ENCODE results near the gene TMEM202. TPM values are rescaled to one million over a fixed set of nuclear protein-coding genes. Genes with fewer than 3 reads are reported as not detected.
"Not testable (repeated sequence)": the region's sequence is repeated elsewhere in the genome, so short reads cannot be mapped to it uniquely, and the experiment has no call there.

The TMEM202 gene
- total RNA-seq, 1 donor from 2014 or later: not detected

GRCh38 chr15:72411111-72411510 is 13.0 kb downstream of the TMEM202 start:
- no peak overlapping the region for H3K27ac Mint-ChIP-seq (ENCODE audit: unreplicated experiment)
- peaks cover 1% of the 10 kb centered on the region for H3K9me3 Mint-ChIP-seq (ENCODE audit: unreplicated experiment)
- peaks cover 6% of the 10 kb centered on the region for H3K27me3 Mint-ChIP-seq (ENCODE audit: unreplicated experiment)
- DNase-seq: no peak
- no peaks in the 10 kb centered on the region for H3K36me3 Mint-ChIP-seq (ENCODE audit: unreplicated experiment)
- no peak for TF ChIP-seq CTCF (IDR thresholded peaks at IDR 0.05; ENCODE audit: partially characterized antibody, unreplicated experiment)
- H3K4me3 Mint-ChIP-seq (ENCODE audit: unreplicated experiment): no peak overlapping the region
- H3K4me1 Mint-ChIP-seq (ENCODE audit: low read depth, unreplicated experiment): no peaks in the 10 kb centered on the region

GRCh38 chr15:72411544-72411943 is 13.4 kb downstream of the TMEM202 start:
- Mint-ChIP-seq H3K36me3 (ENCODE audit: unreplicated experiment) (no peaks in the 10 kb centered on the region), H3K27ac (ENCODE audit: unreplicated experiment) (no peak overlapping the region), H3K9me3 (ENCODE audit: unreplicated experiment) (peaks cover 1% of the 10 kb centered on the region), H3K4me1 (ENCODE audit: low read depth, unreplicated experiment) (no peaks in the 10 kb centered on the region), H3K27me3 (ENCODE audit: unreplicated experiment) (peaks cover 6% of the 10 kb centered on the region), H3K4me3 (ENCODE audit: unreplicated experiment) (no peak overlapping the region)
- DNase-seq: no peak
- no peak for TF ChIP-seq CTCF (IDR thresholded peaks at IDR 0.05; ENCODE audit: partially characterized antibody, unreplicated experiment)

GRCh38 chr15:72413337-72413736 is 15.2 kb downstream of the TMEM202 start:
- H3K27me3 Mint-ChIP-seq (ENCODE audit: unreplicated experiment); H3K4me1 Mint-ChIP-seq (ENCODE audit: low read depth, unreplicated experiment); H3K4me3 Mint-ChIP-seq (ENCODE audit: unreplicated experiment); H3K27ac Mint-ChIP-seq (ENCODE audit: unreplicated experiment); H3K9me3 Mint-ChIP-seq (ENCODE audit: unreplicated experiment); DNase-seq; H3K36me3 Mint-ChIP-seq (ENCODE audit: unreplicated experiment): not testable (repeated sequence)

GRCh38 chr15:72415304-72415703 is 17.2 kb downstream of the TMEM202 start:
- Mint-ChIP-seq H3K4me1 (ENCODE audit: low read depth, unreplicated experiment) (no peaks in the 10 kb centered on the region), H3K27ac (ENCODE audit: unreplicated experiment) (no peak overlapping the region), H3K27me3 (ENCODE audit: unreplicated experiment) (no peaks in the 10 kb centered on the region), H3K9me3 (ENCODE audit: unreplicated experiment) (peaks cover 1% of the 10 kb centered on the region), H3K4me3 (ENCODE audit: unreplicated experiment) (no peak overlapping the region), H3K36me3 (ENCODE audit: unreplicated experiment) (no peaks in the 10 kb centered on the region)
- TF ChIP-seq CTCF (IDR thresholded peaks at IDR 0.05; ENCODE audit: partially characterized antibody, unreplicated experiment): no peak
- DNase-seq: no peak

- not testable (repeated sequence) for H3K27me3 Mint-ChIP-seq (ENCODE audit: unreplicated experiment); H3K36me3 Mint-ChIP-seq (ENCODE audit: unreplicated experiment)
Observed at GRCh38 chr15:72419768-72420167, 21.7 kb downstream of the TMEM202 start.

GRCh38 chr15:72420576-72420975 is 22.5 kb downstream of the TMEM202 start:
- Mint-ChIP-seq H3K27me3 (ENCODE audit: unreplicated experiment) (peaks cover 2% of the 10 kb centered on the region), H3K27ac (ENCODE audit: unreplicated experiment) (no peak overlapping the region), H3K4me1 (ENCODE audit: low read depth, unreplicated experiment) (no peaks in the 10 kb centered on the region), H3K4me3 (ENCODE audit: unreplicated experiment) (no peak overlapping the region), H3K36me3 (ENCODE audit: unreplicated experiment) (no peaks in the 10 kb centered on the region), H3K9me3 (ENCODE audit: unreplicated experiment) (peaks cover 2% of the 10 kb centered on the region)
- no peak for TF ChIP-seq CTCF (IDR thresholded peaks at IDR 0.05; ENCODE audit: partially characterized antibody, unreplicated experiment)
- DNase-seq: no peak

More at GRCh38 chr15:72419768-72420167, 21.7 kb downstream of the TMEM202 start:
- DNase-seq; H3K27ac Mint-ChIP-seq (ENCODE audit: unreplicated experiment); H3K4me1 Mint-ChIP-seq (ENCODE audit: low read depth, unreplicated experiment); H3K9me3 Mint-ChIP-seq (ENCODE audit: unreplicated experiment); H3K4me3 Mint-ChIP-seq (ENCODE audit: unreplicated experiment): not testable (repeated sequence)

All from glutamatergic neuron (in vitro differentiated cells).